ENCODE results near the gene KCTD3. TPM values are rescaled to one million over a fixed set of nuclear protein-coding genes. Genes with fewer than 3 reads are reported as not detected.

Gene KCTD3
- total RNA-seq, 1 donor, result 48.9 TPM

- H4K20me1 ChIP-seq (ENCODE audit: insufficient read depth, low read length), result no peaks in the 10 kb centered on the region
- no peak overlapping the region for H2AFZ ChIP-seq (ENCODE audit: low read length)
- DNase-seq (ENCODE audit: insufficient read length, low spot score, missing footprints), result no peak
- H3K36me3 ChIP-seq (ENCODE audit: insufficient read depth, low read length), result no peaks in the 10 kb centered on the region
- H3K4me1 ChIP-seq (ENCODE audit: insufficient read depth, low read length), result no peaks in the 10 kb centered on the region
- no peak overlapping the region for H3K27ac ChIP-seq (ENCODE audit: low read depth, low read length)
- H3K9me3 ChIP-seq (ENCODE audit: low read depth, low read length), result peaks cover 2% of the 10 kb centered on the region
- no peak overlapping the region for H3K4me2 ChIP-seq (ENCODE audit: insufficient read depth, low read length)
- H3K79me2 ChIP-seq (ENCODE audit: insufficient read depth, low read length), result no peaks in the 10 kb centered on the region
- TF ChIP-seq CTCF (IDR thresholded peaks at IDR 0.05; ENCODE audit: extremely low read depth, low read depth, low read length), result no peak
- H3K4me3 ChIP-seq (ENCODE audit: insufficient read depth, low read length), result no peak overlapping the region
- H3K27me3 ChIP-seq (ENCODE audit: insufficient read depth, low read length), result no peaks in the 10 kb centered on the region
Observed at GRCh38 chr1:215529111-215529510, 38.0 kb upstream of the KCTD3 start.

- Histone ChIP-seq H3K27ac (ENCODE audit: low read depth, low read length) (no peak overlapping the region), H2AFZ (ENCODE audit: low read length) (no peak overlapping the region), H3K9me3 (ENCODE audit: low read depth, low read length) (peaks cover 2% of the 10 kb centered on the region), H3K4me2 (ENCODE audit: insufficient read depth, low read length) (no peak overlapping the region), H3K4me1 (ENCODE audit: insufficient read depth, low read length) (no peaks in the 10 kb centered on the region), H3K36me3 (ENCODE audit: insufficient read depth, low read length) (no peaks in the 10 kb centered on the region), H3K4me3 (ENCODE audit: insufficient read depth, low read length) (no peak overlapping the region), H3K79me2 (ENCODE audit: insufficient read depth, low read length) (no peaks in the 10 kb centered on the region), H4K20me1 (ENCODE audit: insufficient read depth, low read length) (no peaks in the 10 kb centered on the region), H3K27me3 (ENCODE audit: insufficient read depth, low read length) (no peaks in the 10 kb centered on the region)
- TF ChIP-seq CTCF (IDR thresholded peaks at IDR 0.05; ENCODE audit: extremely low read depth, low read depth, low read length), result no peak
- DNase-seq (ENCODE audit: insufficient read length, low spot score, missing footprints), result no peak
Observed at GRCh38 chr1:215529571-215529970, 37.5 kb upstream of the KCTD3 start.

GRCh38 chr1:215530401-215530984 is 36.6 kb upstream of the KCTD3 start:
- no peak overlapping the region for H3K27ac ChIP-seq (ENCODE audit: low read depth, low read length)
- TF ChIP-seq CTCF (IDR thresholded peaks at IDR 0.05; ENCODE audit: extremely low read depth, low read depth, low read length), result no peak
- H3K4me1 ChIP-seq (ENCODE audit: insufficient read depth, low read length), result no peaks in the 10 kb centered on the region
- DNase-seq (ENCODE audit: insufficient read length, low spot score, missing footprints), result no peak
- no peak overlapping the region for H2AFZ ChIP-seq (ENCODE audit: low read length)
- H3K9me3 ChIP-seq (ENCODE audit: low read depth, low read length), result peaks cover 2% of the 10 kb centered on the region
- no peak overlapping the region for H3K4me2 ChIP-seq (ENCODE audit: insufficient read depth, low read length)
- no peaks in the 10 kb centered on the region for H3K79me2 ChIP-seq (ENCODE audit: insufficient read depth, low read length)
- no peaks in the 10 kb centered on the region for H3K36me3 ChIP-seq (ENCODE audit: insufficient read depth, low read length)
- no peaks in the 10 kb centered on the region for H3K27me3 ChIP-seq (ENCODE audit: insufficient read depth, low read length)
- H3K4me3 ChIP-seq (ENCODE audit: insufficient read depth, low read length), result no peak overlapping the region
- H4K20me1 ChIP-seq (ENCODE audit: insufficient read depth, low read length), result no peaks in the 10 kb centered on the region

- Histone ChIP-seq H3K4me2 (ENCODE audit: insufficient read depth, low read length) (no peak overlapping the region), H3K27ac (ENCODE audit: low read depth, low read length) (no peak overlapping the region), H2AFZ (ENCODE audit: low read length) (no peak overlapping the region), H3K36me3 (ENCODE audit: insufficient read depth, low read length) (no peaks in the 10 kb centered on the region), H3K9me3 (ENCODE audit: low read depth, low read length) (no peaks in the 10 kb centered on the region), H3K4me3 (ENCODE audit: insufficient read depth, low read length) (no peak overlapping the region), H3K27me3 (ENCODE audit: insufficient read depth, low read length) (no peaks in the 10 kb centered on the region), H4K20me1 (ENCODE audit: insufficient read depth, low read length) (no peaks in the 10 kb centered on the region), H3K79me2 (ENCODE audit: insufficient read depth, low read length) (no peaks in the 10 kb centered on the region), H3K4me1 (ENCODE audit: insufficient read depth, low read length) (peaks cover 14% of the 10 kb centered on the region)
- TF ChIP-seq CTCF (IDR thresholded peaks at IDR 0.05; ENCODE audit: extremely low read depth, low read depth, low read length), result no peak
- no peak for DNase-seq (ENCODE audit: insufficient read length, low spot score, missing footprints)
Observed at GRCh38 chr1:215539803-215540570, 27.1 kb upstream of the KCTD3 start.
